ES-I3 (cell line): ENCODE measurements around the gene MCM3AP.

Source experiments
- H3K36me3 ChIP-seq: 2 replicates; pipeline ENCODE4 v1.6.1; 2013; ENCODE audit warnings: mild to moderate bottlenecking, low read length, control low read depth, moderate library complexity; ENCODE audit not compliant: insufficient read depth
- H3K4me1 ChIP-seq: 2 replicates; pipeline ENCODE4 v1.6.1; 2013; ENCODE audit warnings: mild to moderate bottlenecking, control low read depth, low read length; ENCODE audit not compliant: insufficient read depth
- H3K9ac ChIP-seq: 2 replicates; pipeline ENCODE4 v1.6.1; 2013; ENCODE audit warnings: low read depth, mild to moderate bottlenecking, low read length, moderate library complexity
- H3K9me3 ChIP-seq: 2 replicates; pipeline ENCODE4 v1.6.1; 2013; ENCODE audit warnings: mild to moderate bottlenecking, low read length, moderate library complexity; ENCODE audit not compliant: control insufficient read depth, insufficient read depth

The MCM3AP gene

DNA sequence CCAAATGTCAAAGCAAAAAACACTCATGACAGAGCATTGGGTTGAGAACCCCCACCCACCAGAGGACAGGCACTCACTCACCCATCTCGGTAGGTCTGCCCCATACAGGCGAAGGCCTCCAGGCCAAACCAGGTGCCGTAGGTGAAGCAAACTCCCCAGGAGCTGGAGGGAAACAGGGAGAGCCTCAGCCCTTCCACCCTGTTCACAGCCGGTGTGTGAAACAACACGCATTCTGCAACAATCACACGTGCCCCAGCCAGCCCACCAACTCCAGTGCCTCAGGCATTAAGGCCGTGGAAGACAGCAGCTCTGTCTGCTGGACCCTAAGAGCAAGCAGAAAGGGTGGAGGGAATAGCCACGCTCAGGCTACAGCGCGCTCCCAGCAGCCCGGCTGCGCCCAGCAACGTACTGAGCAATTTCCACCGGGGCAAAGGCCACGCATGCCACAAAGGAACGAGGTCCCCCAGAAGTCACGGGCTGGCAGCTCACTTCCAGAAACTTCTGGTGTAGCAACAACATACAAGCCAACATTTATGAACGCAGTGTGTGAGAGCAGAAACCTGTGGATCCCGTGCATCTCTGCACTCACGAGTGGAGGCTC, 89.7 kb downstream of the MCM3AP start:
- Histone ChIP-seq H3K4me1 (no peaks in the 10 kb centered on the region; the same call in 1 of the 2 replicates), H3K9me3 (no peaks in the 10 kb centered on the region), H3K36me3 (peaks cover 6% of the 10 kb centered on the region; the same call in 1 of the 2 replicates), H3K9ac (no peak overlapping the region)

- no peak overlapping the region for H3K9ac ChIP-seq
Observed at GRCh38 chr21:46194374-46195334, 90.8 kb downstream of the MCM3AP start.

GRCh38 chr21:46193829-46194373, 91.5 kb downstream of the MCM3AP start:
- Histone ChIP-seq H3K9me3 (no peaks in the 10 kb centered on the region), H3K9ac (no peak overlapping the region), H3K36me3 (peaks cover 4% of the 10 kb centered on the region; the same call in 1 of the 2 replicates), H3K4me1 (peaks cover 10% of the 10 kb centered on the region)

More at GRCh38 chr21:46194374-46195334, 90.8 kb downstream of the MCM3AP start:
- H3K9me3 ChIP-seq, result no peaks in the 10 kb centered on the region
- H3K36me3 ChIP-seq, result peaks cover 4% of the 10 kb centered on the region; the same call in 1 of the 2 replicates
- peaks cover 2% of the 10 kb centered on the region; the same call in 1 of the 2 replicates for H3K4me1 ChIP-seq

GRCh38 chr21:46191686-46192575, 93.5 kb downstream of the MCM3AP start:
- no peak overlapping the region for H3K9ac ChIP-seq
- H3K36me3 ChIP-seq, result peaks cover 4% of the 10 kb centered on the region; the same call in 1 of the 2 replicates
- H3K9me3 ChIP-seq, result no peaks in the 10 kb centered on the region
- peaks cover 23% of the 10 kb centered on the region for H3K4me1 ChIP-seq

DNA sequence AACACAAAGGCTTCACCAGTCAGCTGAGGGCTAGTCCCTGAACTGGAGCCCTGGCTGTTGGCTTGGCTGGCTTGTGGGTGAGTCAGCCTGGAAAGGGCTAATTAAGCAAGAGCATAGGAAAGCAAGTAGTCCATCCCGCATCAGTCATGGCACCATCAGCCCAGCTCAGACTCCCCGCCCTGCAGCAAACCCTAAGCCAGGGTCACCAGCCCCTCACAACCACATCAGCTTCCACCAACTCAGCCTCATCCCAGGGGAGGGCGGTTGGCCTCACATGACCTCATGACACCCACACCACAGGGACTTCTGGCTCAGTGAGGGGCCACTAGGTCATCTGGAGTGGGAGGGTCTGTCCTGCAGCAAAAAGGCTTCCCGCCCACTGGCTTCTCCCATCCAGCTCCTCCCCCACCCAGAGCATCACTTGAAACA, 94.1 kb downstream of the MCM3AP start:
- Histone ChIP-seq H3K9me3 (no peaks in the 10 kb centered on the region), H3K4me1 (peaks cover 23% of the 10 kb centered on the region), H3K9ac (no peak overlapping the region), H3K36me3 (peaks cover 4% of the 10 kb centered on the region; the same call in 1 of the 2 replicates)

DNA sequence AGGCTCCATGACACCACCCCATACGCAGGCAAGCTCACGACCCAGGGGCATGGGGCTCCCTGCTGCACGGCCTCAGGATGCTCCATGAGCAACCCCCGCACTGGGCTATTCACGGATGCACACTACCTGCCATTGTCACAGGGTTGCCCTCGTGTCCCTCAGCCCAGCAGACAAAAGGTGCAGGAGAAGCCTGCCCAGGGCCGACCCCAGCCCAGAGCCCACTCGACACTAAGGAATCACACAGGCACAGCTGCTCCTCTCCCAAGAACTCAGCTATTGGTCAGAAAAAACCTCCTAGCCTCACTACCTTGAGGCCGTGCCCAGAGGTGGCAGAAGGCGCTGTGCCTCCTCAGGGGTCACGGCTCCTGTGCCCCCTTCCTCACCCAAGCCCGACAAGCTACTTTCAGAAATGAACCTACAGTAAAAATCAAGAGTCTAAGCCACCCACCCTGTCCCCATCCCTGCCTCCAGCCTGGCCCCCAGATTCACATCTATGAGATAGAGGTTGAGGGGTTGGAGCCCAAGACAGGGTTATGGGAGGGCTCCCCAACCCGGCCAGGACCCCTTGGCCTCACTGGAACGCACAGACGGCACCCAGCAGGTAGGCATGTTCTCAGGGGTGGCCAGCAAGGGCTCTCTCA, 94.8 kb downstream of the MCM3AP start:
- no peak overlapping the region for H3K9ac ChIP-seq
- peaks cover under 1% of the 10 kb centered on the region; the same call in 1 of the 2 replicates for H3K36me3 ChIP-seq
- peaks cover 23% of the 10 kb centered on the region for H3K4me1 ChIP-seq
- H3K9me3 ChIP-seq, result no peaks in the 10 kb centered on the region

GRCh38 chr21:46189959-46190490, 95.4 kb downstream of the MCM3AP start:
- H3K9ac ChIP-seq, result no peak overlapping the region
- no peaks in the 10 kb centered on the region; the same call in 1 of the 2 replicates for H3K36me3 ChIP-seq
- H3K9me3 ChIP-seq, result no peaks in the 10 kb centered on the region
- H3K4me1 ChIP-seq, result peaks cover 23% of the 10 kb centered on the region

GRCh38 chr21:46189213-46189958, 96.0 kb downstream of the MCM3AP start:
- H3K4me1 ChIP-seq, result peaks cover 23% of the 10 kb centered on the region
- H3K9ac ChIP-seq, result no peak overlapping the region
- H3K9me3 ChIP-seq, result no peaks in the 10 kb centered on the region
- H3K36me3 ChIP-seq, result no peaks in the 10 kb centered on the region; the same call in 1 of the 2 replicates

DNA sequence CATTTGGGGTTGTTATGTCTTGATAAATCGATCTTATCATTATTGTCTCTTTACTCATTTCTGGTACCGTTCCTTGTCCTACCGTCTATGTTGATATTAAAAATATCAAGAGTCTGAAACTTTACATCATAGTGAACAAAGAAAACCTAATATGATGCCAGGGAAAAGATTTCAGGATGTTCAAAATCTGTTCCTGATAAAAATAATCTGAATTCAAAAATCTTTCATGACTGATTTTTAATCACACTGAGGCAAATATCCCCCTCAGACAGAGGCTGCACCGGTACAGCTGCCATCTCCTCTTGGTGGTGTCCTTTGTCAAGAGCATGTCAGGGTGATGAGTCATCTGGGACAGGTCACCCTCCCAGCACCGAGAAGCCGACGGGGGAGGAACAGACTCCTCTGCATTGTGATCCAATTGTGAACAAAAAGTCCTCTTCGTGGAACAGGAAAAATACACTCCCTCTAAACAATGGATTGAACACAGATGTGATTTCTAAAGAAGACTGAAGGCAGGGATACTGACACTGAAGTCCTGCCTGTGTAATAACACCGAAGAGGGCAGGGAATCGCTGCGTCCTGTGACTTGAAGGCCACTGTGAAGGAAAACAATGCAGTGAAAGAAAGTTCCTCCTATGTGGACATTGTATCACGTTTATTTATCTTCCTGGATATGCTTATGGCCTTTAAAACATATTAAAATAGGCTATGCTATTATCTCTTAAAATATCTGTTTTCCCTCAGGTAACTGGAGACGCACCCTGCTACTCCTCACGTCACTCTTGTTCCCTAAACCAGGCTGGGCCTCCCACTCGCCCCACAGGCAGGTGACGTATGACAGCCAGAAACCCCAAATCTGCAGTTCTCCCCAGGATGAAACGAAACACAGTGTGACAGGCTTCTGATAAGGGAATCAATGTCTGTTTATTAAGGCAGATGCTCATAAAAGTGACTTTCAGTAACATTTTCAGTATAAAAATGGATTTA, 96.9 kb downstream of the MCM3AP start:
- Histone ChIP-seq H3K9me3 (no peaks in the 10 kb centered on the region), H3K36me3 (no peaks in the 10 kb centered on the region), H3K4me1 (peaks cover 23% of the 10 kb centered on the region), H3K9ac (no peak overlapping the region)

- Histone ChIP-seq H3K36me3 (no peaks in the 10 kb centered on the region), H3K9me3 (no peaks in the 10 kb centered on the region), H3K4me1 (peaks cover 23% of the 10 kb centered on the region), H3K9ac (no peak overlapping the region)
Observed at GRCh38 chr21:46187814-46188213, 97.6 kb downstream of the MCM3AP start.

GRCh38 chr21:46187261-46187660, 98.2 kb downstream of the MCM3AP start:
- H3K9me3 ChIP-seq, result no peaks in the 10 kb centered on the region
- peaks cover 23% of the 10 kb centered on the region for H3K4me1 ChIP-seq
- no peak overlapping the region for H3K9ac ChIP-seq
- no peaks in the 10 kb centered on the region for H3K36me3 ChIP-seq

DNA sequence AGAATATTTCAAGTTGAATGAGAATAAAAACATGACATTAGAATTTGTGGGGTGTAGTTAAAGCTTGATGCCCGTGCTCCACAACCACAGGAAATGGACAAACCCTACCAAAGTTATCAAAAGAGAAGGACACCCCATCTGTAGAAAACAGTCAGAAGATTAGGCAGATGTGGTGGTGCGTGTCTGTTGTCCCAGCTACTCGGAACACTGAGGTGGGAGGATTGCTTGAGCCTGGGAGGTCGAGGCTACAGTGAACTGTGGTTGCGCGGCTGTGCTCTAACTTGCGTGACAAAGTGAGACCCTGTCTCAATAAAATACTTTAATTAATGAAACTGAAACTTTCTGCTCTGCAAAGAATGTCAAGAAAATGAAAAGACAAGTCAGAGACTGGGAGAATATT, 99.7 kb downstream of the MCM3AP start:
- Histone ChIP-seq H3K4me1 (peaks cover 24% of the 10 kb centered on the region), H3K36me3 (no peaks in the 10 kb centered on the region), H3K9ac (no peak overlapping the region), H3K9me3 (no peaks in the 10 kb centered on the region)
